Skeletal muscle cell (primary cell): ENCODE measurements around the gene H1-8.
"Not testable (repeated sequence)": the region's sequence is repeated elsewhere in the genome, so short reads cannot be mapped to it uniquely, and the experiment has no call there.

Source experiments
- DNase-seq: peaks from one replicate; pipeline ENCODE4 v3.0.0-alpha.2; 2010; ENCODE audit warnings: low read depth
- H3K4me3 ChIP-seq: 2 replicates; pipeline ENCODE4 v1.5.1; 2011; ENCODE audit warnings: low read depth, mild to moderate bottlenecking, control low read depth, low read length, moderate library complexity

Gene H1-8

GRCh38 chr3:129530251-129530791 is 12.7 kb upstream of the H1-8 start:
- H3K4me3 ChIP-seq, result no peak overlapping the region
- peak; percentile 41 for DNase-seq

- H3K4me3 ChIP-seq, result no peak overlapping the region
- no peak for DNase-seq
Measured at GRCh38 chr3:129530821-129531220, 12.2 kb upstream of the H1-8 start.

- no peak for DNase-seq
- no peak overlapping the region for H3K4me3 ChIP-seq
Measured at GRCh38 chr3:129531699-129532098, 11.3 kb upstream of the H1-8 start.

DNA sequence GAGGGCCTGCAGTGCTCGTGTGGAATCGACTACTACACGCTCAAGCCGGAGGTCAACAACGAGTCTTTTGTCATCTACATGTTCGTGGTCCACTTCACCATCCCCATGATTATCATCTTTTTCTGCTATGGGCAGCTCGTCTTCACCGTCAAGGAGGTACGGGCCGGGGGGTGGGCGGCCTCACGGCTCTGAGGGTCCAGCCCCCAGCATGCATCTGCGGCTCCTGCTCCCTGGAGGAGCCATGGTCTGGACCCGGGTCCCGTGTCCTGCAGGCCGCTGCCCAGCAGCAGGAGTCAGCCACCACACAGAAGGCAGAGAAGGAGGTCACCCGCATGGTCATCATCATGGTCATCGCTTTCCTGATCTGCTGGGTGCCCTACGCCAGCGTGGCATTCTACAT is 10.7 kb upstream of the H1-8 start:
- H3K4me3 ChIP-seq, result no peak overlapping the region

GRCh38 chr3:129533406-129533805 is 9.6 kb upstream of the H1-8 start:
- no peak overlapping the region for H3K4me3 ChIP-seq

More for the DNA sequence above, 10.7 kb upstream of the H1-8 start:
- DNase-seq, result no peak

DNA sequence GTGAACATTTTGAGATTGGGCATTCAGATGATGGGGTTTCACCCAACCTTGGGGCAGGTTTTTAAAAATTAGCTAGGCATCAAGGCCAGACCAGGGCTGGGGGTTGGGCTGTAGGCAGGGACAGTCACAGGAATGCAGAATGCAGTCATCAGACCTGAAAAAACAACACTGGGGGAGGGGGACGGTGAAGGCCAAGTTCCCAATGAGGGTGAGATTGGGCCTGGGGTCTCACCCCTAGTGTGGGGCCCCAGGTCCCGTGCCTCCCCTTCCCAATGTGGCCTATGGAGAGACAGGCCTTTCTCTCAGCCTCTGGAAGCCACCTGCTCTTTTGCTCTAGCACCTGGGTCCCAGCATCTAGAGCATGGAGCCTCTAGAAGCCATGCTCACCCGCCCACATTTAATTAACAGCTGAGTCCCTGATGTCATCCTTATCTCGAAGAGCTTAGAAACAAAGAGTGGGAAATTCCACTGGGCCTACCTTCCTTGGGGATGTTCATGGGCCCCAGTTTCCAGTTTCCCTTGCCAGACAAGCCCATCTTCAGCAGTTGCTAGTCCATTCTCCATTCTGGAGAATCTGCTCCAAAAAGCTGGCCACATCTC is 8.4 kb upstream of the H1-8 start:
- no peak overlapping the region for H3K4me3 ChIP-seq
- DNase-seq, result no peak

More at GRCh38 chr3:129533406-129533805, 9.6 kb upstream of the H1-8 start:
- DNase-seq, result no peak

DNA sequence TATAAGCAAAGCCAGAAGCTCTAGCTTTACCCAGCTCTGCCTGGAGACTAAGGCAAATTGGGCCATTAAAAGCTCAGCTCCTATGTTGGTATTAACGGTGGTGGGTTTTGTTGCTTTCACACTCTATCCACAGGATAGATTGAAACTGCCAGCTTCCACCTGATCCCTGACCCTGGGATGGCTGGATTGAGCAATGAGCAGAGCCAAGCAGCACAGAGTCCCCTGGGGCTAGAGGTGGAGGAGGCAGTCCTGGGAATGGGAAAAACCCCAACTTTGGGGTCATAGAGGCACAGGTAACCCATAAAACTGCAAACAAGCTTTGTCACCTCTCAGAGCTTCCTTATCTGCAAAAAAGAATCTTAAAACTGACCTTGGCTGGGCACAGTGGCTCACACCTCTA is 7.9 kb upstream of the H1-8 start:
- DNase-seq, result no peak
- no peak overlapping the region for H3K4me3 ChIP-seq

DNA sequence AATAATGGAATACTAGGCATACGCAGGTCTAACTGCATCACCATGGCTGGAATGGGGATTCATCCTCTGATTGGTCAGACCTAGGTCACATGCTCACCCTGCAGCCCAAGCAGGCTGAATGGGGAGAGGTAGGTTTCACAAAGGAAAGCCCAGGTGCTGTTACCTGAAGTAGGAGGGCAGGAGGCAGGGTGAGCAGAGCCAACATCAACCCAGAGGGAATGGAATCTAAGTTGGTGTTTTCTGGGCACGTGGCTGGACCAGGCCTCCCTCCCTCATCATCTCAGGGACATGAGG is 6.7 kb upstream of the H1-8 start:
- no peak for DNase-seq
- H3K4me3 ChIP-seq, result no peak overlapping the region

GRCh38 chr3:129536804-129537203 is 6.2 kb upstream of the H1-8 start:
- DNase-seq, result no peak
- H3K4me3 ChIP-seq, result no peak overlapping the region

- H3K4me3 ChIP-seq, result no peak overlapping the region
- DNase-seq, result no peak
Measured at GRCh38 chr3:129539206-129539605, 3.8 kb upstream of the H1-8 start.

- no peak for DNase-seq
- H3K4me3 ChIP-seq, result no peak overlapping the region
Measured at GRCh38 chr3:129540776-129541516, 2.0 kb upstream of the H1-8 start.

GRCh38 chr3:129542747-129543146 is 228 bp upstream of the H1-8 start:
- H3K4me3 ChIP-seq, result no peak overlapping the region
- DNase-seq, result no peak

DNA sequence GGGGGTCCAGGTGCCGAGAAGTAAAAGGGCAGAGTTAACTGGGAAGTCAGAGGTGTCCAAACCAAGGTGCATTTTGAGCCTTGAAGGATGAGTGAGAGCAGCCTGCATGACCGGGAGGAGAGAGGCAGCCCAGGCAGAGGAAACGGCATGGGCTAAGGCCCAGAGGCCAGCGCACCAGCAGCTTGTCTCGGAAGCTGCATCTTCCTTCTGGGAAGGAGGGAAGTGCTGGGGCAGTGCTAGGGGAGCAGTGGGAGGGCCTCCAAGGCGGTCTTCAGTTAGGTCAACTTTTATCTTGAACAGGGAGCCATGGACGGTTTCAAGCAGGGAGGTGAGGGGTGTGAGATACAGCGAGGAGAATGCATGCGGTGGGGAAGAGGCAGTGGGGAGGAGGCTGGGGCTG is 1.0 kb downstream of the H1-8 start:
- H3K4me3 ChIP-seq, result no peak overlapping the region
- DNase-seq, result no peak

DNA sequence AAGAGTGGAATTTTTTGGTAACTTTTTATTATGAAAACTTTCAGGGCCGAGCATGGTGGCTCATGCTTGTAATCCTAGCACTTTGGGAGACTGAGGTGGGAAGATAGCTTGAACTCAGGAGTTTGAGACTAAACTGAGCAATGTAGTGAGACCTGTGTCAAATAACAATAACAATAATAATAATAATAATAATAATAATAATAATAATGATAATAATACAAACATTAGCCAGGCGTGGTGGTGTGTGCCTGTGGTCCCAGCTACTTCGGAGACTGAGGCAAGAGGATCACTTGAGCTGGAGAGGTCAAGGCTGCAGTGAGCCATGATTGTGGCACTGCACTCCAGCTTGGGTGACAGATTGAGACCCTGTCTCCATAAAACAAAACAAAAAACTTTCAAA is 3.0 kb downstream of the H1-8 start:
- not testable (repeated sequence) for H3K4me3 ChIP-seq, DNase-seq

DNA sequence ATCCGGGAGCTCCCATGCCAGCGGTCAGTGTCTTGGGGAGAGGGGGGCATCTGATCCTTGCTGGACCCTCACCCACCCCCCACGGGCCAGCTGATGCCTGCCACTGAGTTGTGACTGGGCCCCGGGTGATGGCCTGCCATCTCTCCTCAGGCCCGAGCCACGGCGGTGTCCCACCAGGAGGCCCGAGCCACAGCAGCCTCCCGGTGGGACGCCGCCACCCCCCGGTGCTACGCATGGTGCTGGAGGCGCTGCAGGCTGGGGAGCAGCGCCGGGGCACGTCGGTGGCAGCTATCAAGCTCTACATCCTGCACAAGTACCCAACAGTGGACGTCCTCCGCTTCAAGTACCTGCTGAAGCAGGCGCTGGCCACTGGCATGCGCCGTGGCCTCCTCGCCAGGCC is 4.3 kb downstream of the H1-8 start:
- no peak for DNase-seq
- no peak overlapping the region for H3K4me3 ChIP-seq

- DNase-seq, result no peak
- H3K4me3 ChIP-seq, result no peak overlapping the region
Measured at GRCh38 chr3:129548104-129548965, 5.4 kb downstream of the H1-8 start.

DNA sequence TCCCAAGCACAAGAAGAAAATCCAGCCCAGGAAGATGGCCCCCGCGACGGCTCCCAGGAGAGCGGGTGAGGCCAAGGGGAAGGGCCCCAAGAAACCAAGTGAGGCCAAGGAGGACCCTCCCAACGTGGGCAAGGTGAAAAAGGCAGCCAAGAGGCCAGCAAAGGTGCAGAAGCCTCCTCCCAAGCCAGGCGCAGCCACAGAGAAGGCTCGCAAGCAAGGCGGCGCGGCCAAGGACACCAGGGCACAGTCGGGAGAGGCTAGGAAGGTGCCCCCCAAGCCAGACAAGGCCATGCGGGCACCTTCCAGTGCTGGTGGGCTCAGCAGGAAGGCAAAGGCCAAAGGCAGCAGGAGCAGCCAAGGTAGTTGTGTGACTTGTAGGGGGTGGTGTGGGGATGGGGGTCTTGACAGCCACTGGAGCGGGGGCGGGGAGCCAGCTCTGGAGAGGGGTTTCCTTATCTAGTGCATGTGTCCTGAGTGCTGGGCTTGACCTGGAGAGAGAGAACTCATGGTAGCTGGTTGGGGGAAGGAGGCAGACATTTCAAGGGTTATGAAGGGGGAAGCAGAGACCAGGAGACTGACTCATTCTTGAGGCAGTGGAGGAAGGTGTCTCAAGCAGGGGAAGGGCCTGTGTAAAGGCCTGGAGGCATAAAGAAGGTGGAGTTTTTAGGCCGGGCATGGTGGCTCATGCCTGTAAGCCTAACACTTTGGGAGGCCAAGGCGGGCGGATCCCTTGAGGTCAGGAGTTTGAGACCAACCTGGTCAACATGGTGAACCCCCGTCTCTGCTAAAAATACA is 6.2 kb downstream of the H1-8 start:
- no peak overlapping the region for H3K4me3 ChIP-seq
- DNase-seq, result no peak

DNA sequence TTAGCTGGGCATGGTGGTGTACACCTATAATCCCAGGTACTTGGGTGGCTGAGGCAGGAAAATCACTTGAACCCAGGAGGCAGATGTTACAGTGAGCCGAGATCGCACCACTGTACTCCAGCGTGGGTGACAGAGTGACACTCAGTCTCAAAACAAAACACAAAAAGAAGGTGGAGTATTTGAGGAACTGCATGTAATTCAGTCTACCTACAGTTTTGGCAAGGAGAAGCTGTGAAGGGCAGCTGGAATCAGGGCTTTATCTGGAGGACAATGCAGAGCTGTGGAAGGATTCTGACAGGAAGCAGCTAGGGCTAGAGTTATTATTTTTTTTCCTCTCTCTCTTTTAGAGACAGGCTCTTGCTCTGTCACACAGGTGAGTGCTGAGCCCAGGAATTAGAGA is 6.8 kb downstream of the H1-8 start:
- no peak overlapping the region for H3K4me3 ChIP-seq
- no peak for DNase-seq

- H3K4me3 ChIP-seq, result no peak overlapping the region
- no peak for DNase-seq
Measured at GRCh38 chr3:129552287-129553050, 9.5 kb downstream of the H1-8 start.
